Measurements from ENCODE around the gene CUBN. TPM values are rescaled to one million over a fixed set of nuclear protein-coding genes. Genes with fewer than 3 reads are reported as not detected.

CUBN gene
- polyA plus RNA-seq, 2 of the 4 experiments (the other 2 are of a cell fraction), result 0.08 to 0.28 TPM

DNA sequence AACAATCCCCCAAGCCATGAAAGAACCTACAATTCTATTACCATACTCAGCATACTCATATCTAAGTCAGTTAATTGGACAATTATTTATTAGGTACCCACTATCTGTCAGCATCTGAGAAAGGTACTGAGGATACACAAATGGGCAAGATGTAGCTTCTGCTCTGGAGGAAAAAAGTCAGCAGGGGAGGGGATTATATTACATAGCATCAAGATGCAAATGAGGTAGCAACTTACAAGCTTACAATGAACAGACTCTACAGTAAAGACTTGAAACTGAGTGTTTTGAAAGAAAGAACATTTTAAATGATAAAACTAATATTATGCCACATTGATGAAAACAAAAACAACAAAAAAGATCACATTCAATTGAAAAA lies 10.8 kb upstream of the CUBN start:
- no peak overlapping the region for H3K4me2 ChIP-seq

GRCh38 chr10:17138460-17139042 lies 8.9 kb upstream of the CUBN start:
- H3K4me1 ChIP-seq, result no peaks in the 10 kb centered on the region
- WGBS (ENCODE audit: missing lambda C conversion rate), result 55% methylated on average over 5 of the region's 5 CpGs
- ChIA-PET CTCF (interaction anchor here (1.1 kb wide), 1 partner anchor 63 kb away, joined by 4 read pairs; the partner anchor contains the start of gene TRDMT1), POLR2A (no interaction called here)
- H3K9me3 ChIP-seq, result 0 out of 3 replicates have a peak, but pooled peaks cover 4% of the 10 kb centered on the region
- ATAC-seq (no peak), DNase-seq (ENCODE audit: low read depth in 1 of 2, low spot score in 1 of 2) (no peak), FAIRE-seq (no peak)
- TF ChIP-seq, protein P1, sequence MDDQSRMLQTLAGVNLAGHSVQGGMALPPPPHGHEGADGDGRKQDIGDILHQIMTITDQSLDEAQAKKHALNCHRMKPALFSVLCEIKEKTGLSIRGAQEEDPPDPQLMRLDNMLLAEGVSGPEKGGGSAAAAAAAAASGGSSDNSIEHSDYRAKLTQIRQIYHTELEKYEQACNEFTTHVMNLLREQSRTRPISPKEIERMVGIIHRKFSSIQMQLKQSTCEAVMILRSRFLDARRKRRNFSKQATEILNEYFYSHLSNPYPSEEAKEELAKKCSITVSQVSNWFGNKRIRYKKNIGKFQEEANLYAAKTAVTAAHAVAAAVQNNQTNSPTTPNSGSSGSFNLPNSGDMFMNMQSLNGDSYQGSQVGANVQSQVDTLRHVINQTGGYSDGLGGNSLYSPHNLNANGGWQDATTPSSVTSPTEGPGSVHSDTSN (IDR thresholded peaks at IDR 0.05), result no peak
- TF ChIP-seq GATA3 (IDR thresholded peaks at IDR 0.05; ENCODE audit: borderline replicate concordance) (no peak), POLR2A (IDR thresholded peaks at IDR 0.05; ENCODE audit: low read length) (no peak), EHMT2 (IDR thresholded peaks at IDR 0.05; ENCODE audit: low read depth) (no peak), BCL3 (IDR thresholded peaks at IDR 0.05) (no peak), CBX2 (IDR thresholded peaks at IDR 0.05; ENCODE audit: borderline replicate concordance, low read depth) (no peak), CEBPB (IDR thresholded peaks at IDR 0.05) (no peak), TFCP2L1 (CRISPR knock-in tag; IDR thresholded peaks at IDR 0.05) (no peak), NPAS2 (CRISPR knock-in tag; IDR thresholded peaks at IDR 0.05; ENCODE audit: borderline replicate concordance) (no peak), MAZ (IDR thresholded peaks at IDR 0.05; ENCODE audit: borderline replicate concordance, low read depth, low read length) (no peak)
- no peak overlapping the region for H3K4me2 ChIP-seq
- no peak overlapping the region for H3K4me3 ChIP-seq
- H3K27ac ChIP-seq, result no peak overlapping the region

More for the DNA sequence above, 10.8 kb upstream of the CUBN start:
- CTCF ChIA-PET, result no interaction called here
- H3K9me3 ChIP-seq, result 0 out of 3 replicates have a peak, but pooled peaks cover 4% of the 10 kb centered on the region
- no peak for FAIRE-seq
- POLR2A ChIA-PET, result no interaction called here
- DNase-seq (ENCODE audit: low read depth in 1 of 2, low spot score in 1 of 2), result no peak
- no peak overlapping the region for H3K27ac ChIP-seq
- ATAC-seq, result no peak
- no peaks in the 10 kb centered on the region for H3K4me1 ChIP-seq
- no peak overlapping the region for H3K4me3 ChIP-seq
- TF ChIP-seq HEYL (CRISPR knock-in tag; IDR thresholded peaks at IDR 0.05), result no peak

- CTCF ChIA-PET, result interaction anchor here (1.4 kb wide), 1 partner anchor 96 kb away, joined by 3 read pairs; no protein-coding TSS in a partner anchor
- no peak for ATAC-seq
- no peak overlapping the region for H3K27ac ChIP-seq
- TF ChIP-seq RAD21 (conservative IDR thresholded peaks at IDR 0.05 in 1 of 2, IDR thresholded peaks at IDR 0.05 in 1 of 2) (no peak), FOSB (CRISPR knock-in tag; IDR thresholded peaks at IDR 0.05) (no peak), NFE2L2 (conservative IDR thresholded peaks at IDR 0.05; ENCODE audit: low read length) (no peak), NPAS2 (CRISPR knock-in tag; IDR thresholded peaks at IDR 0.05; ENCODE audit: borderline replicate concordance) (no peak), MAFK (IDR thresholded peaks at IDR 0.05; ENCODE audit: partially characterized antibody) (no peak), CBX8 (IDR thresholded peaks at IDR 0.05) (no peak), KDM1A (IDR thresholded peaks at IDR 0.05; ENCODE audit: low read depth) (no peak)
- no peak for FAIRE-seq
- DNase-seq (ENCODE audit: low read depth in 1 of 2, low spot score in 1 of 2), result no peak
- no peaks in the 10 kb centered on the region for H3K4me1 ChIP-seq
- H3K4me2 ChIP-seq, result no peak overlapping the region
- POLR2A ChIA-PET, result no interaction called here
- no peak overlapping the region for H3K4me3 ChIP-seq
- no peaks in the 10 kb centered on the region for H3K9me3 ChIP-seq
These were observed 5.2 kb upstream of the CUBN start for GRCh38 chr10:17134737-17135260.

- WGBS (ENCODE audit: missing lambda C conversion rate), result 95% methylated on average over 2 of the region's 2 CpGs
These were observed 4.7 kb upstream of the CUBN start for GRCh38 chr10:17134282-17134681.

More at GRCh38 chr10:17134282-17134681, 4.7 kb upstream of the CUBN start:
- CTCF ChIA-PET, result interaction anchor here (1.4 kb wide), 1 partner anchor 97 kb away, joined by 3 read pairs; no protein-coding TSS in a partner anchor
- TF ChIP-seq USF2 (IDR thresholded peaks at IDR 0.05) (no peak), CBX8 (IDR thresholded peaks at IDR 0.05) (no peak), KDM1A (IDR thresholded peaks at IDR 0.05; ENCODE audit: low read depth) (no peak), POLR2AphosphoS2 (conservative IDR thresholded peaks at IDR 0.05; ENCODE audit: low read length) (no peak), MAFK (IDR thresholded peaks at IDR 0.05; ENCODE audit: partially characterized antibody) (no peak), RARB (CRISPR knock-in tag; IDR thresholded peaks at IDR 0.05) (no peak), REST (IDR thresholded peaks at IDR 0.05) (no peak), EHMT2 (IDR thresholded peaks at IDR 0.05; ENCODE audit: low read depth) (no peak)
- H3K27ac ChIP-seq, result no peak overlapping the region
- DNase-seq (ENCODE audit: low read depth in 1 of 2, low spot score in 1 of 2) (no peak), FAIRE-seq (no peak), ATAC-seq (no peak)
- no peak overlapping the region for H3K4me3 ChIP-seq
- H3K9me3 ChIP-seq, result no peaks in the 10 kb centered on the region
- POLR2A ChIA-PET, result no interaction called here
- H3K4me1 ChIP-seq, result no peaks in the 10 kb centered on the region
- H3K4me2 ChIP-seq, result no peak overlapping the region
